ENCODE results near the gene CORO6. TPM values are rescaled to one million over a fixed set of nuclear protein-coding genes. Genes with fewer than 3 reads are reported as not detected.
A peak's percentile ranks its signal among the peaks of the same experiment; 100 is the strongest.

Gene CORO6
- total and polyA plus RNA-seq, 10 of the 15 experiments (the other 5 are each of a cell fraction or from before 2014, with no cell fraction given): 0.26 to 5.0 (median 1.7) TPM; not detected in 1

DNA sequence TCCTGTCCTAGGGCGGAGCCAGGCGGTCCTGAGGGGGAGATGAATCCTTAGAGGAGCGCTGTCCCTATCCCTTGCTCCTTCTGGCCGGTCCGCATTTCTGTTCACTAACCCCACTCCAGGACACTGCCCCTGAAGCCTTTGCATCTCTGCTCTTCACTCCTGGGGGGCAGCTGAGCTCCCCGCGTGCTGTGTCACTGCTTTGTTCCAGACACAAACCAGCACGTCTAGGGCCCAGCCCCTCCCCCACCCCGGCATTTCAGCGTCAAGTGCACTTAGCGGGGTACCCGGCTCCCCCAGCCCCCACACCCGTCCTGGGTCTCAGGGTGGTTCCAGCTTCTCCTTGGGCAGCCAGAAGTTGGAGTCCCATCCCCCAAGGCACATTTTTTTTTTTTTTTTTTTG, 8.9 kb downstream of the CORO6 start:
- Histone ChIP-seq H3K27ac (ENCODE audit: control insufficient read depth, insufficient read depth) (no peak overlapping the region), H3K27me3 (replicated peaks in 1 of 2; ENCODE audit: control insufficient read depth in 2 of 2, insufficient read depth in 2 of 2, low read length in 1 of 2) (peaks cover 4 to 6% of the 10 kb centered on the region in 2 experiments; a peak in 3 of 4 replicates), H3K4me2 (ENCODE audit: control insufficient read depth, insufficient read depth) (peak overlapping the region; percentile 53), H3K9ac (ENCODE audit: control insufficient read depth, insufficient read depth, low read length) (no peak overlapping the region), H4K20me1 (ENCODE audit: control insufficient read depth, insufficient read depth) (no peaks in the 10 kb centered on the region; the same call in 1 of the 2 replicates), H3K36me3 (ENCODE audit: control insufficient read depth in 2 of 2, insufficient read depth in 2 of 2, low read length in 1 of 2) (no peaks in the 10 kb centered on the region), H3K79me2 (ENCODE audit: control insufficient read depth, insufficient read depth, low read length) (no peaks in the 10 kb centered on the region), H3K9me3 (replicated peaks; ENCODE audit: control insufficient read depth, insufficient read depth, low read length) (no peaks in the 10 kb centered on the region; the same call in 2 of the 3 replicates), H3K4me3 (peak overlapping the region; percentile 30; the same call in 1 of the 2 replicates), H3K4me1 (ENCODE audit: control insufficient read depth, insufficient read depth, low read length) (peaks cover 38% of the 10 kb centered on the region), H2AFZ (ENCODE audit: control insufficient read depth, low read depth, low read length) (peak overlapping the region; percentile 13)
- ChIA-PET SMC1A (ENCODE audit: uncharacterized antibody, unreplicated experiment) (interaction anchor here (0.8 to 1.4 kb wide), 2 partner anchors 30 to 33 kb away, joined by 3 read pairs; no protein-coding TSS in a partner anchor), POLR2A (interaction anchor here (0.6 to 1.5 kb wide), 3 partner anchors 21 to 54 kb away, joined by 3 to 5 read pairs (median 4); partner anchors contain the start of gene ANKRD13B), CTCF (interaction anchor here (0.5 to 7.1 kb wide), 15 partner anchors 8 to 314 kb away, joined by 3 to 82 read pairs (median 4); partner anchors contain the start of gene ANKRD13B), RAD21 (ENCODE audit: unreplicated experiment) (interaction anchor here (0.9 to 3.1 kb wide), 8 partner anchors 19 to 243 kb away, joined by 3 to 20 read pairs (median 4); partner anchors contain the start of gene ANKRD13B)
- FAIRE-seq (no peak), DNase-seq (ENCODE audit: low read depth, low spot score) (no peak), ATAC-seq (no peak)
- in situ Hi-C loops (cut with MboI): no loop called here
- TF ChIP-seq KAT2A (conservative IDR thresholded peaks at IDR 0.05; ENCODE audit: control insufficient read depth, low read depth, low read length): no peak
- 25% methylated on average over 13 of the region's 13 CpGs for WGBS (ENCODE audit: insufficient coverage, insufficient replicate concordance, low lambda C conversion rate, missing lambda C conversion rate)
- intact Hi-C loops (cut with micrococcal nuclease; ENCODE audit: unreplicated experiment): loop anchor here (1.0 to 10.0 kb wide), 3 partner anchors 34 to 321 kb away; partner anchors contain the start of gene SSH2
- no TSS peak for BruUV-seq (replicated peaks)

DNA sequence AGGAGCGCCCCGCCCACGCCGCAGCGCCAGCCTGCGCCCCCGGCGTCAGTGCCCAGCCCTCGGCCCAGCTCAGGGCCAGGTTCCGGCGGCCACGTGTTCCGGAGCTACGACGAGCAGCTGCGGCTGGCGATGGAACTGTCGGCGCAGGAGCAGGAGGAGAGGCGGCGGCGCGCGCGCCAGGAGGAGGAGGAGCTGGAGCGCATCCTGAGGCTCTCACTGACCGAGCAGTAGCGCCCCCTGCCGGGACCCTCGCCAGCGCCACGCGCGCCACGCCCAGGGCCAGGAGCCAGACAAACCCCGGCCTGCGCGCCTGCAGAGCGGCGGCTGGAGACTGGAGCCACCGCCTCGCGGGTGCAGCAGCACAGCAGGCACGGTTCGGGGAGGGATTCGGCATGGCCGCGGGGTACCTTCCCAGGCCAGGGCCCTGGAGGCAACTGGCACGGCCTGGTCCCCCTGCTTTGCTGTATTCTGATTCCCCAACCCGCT, 9.3 kb downstream of the CORO6 start:
- BruUV-seq (replicated peaks): no TSS peak
- Histone ChIP-seq H3K27ac (ENCODE audit: control insufficient read depth, insufficient read depth) (no peak overlapping the region), H3K27me3 (replicated peaks in 1 of 2; ENCODE audit: control insufficient read depth in 2 of 2, insufficient read depth in 2 of 2, low read length in 1 of 2) (peaks cover 4 to 6% of the 10 kb centered on the region in 2 experiments; a peak in 3 of 4 replicates), H3K9me3 (replicated peaks; ENCODE audit: control insufficient read depth, insufficient read depth, low read length) (no peaks in the 10 kb centered on the region; the same call in 2 of the 3 replicates), H3K4me3 (peak overlapping the region; percentile 30; the same call in 1 of the 2 replicates), H3K9ac (ENCODE audit: control insufficient read depth, insufficient read depth, low read length) (no peak overlapping the region), H4K20me1 (ENCODE audit: control insufficient read depth, insufficient read depth) (no peaks in the 10 kb centered on the region; the same call in 1 of the 2 replicates), H3K36me3 (ENCODE audit: control insufficient read depth in 2 of 2, insufficient read depth in 2 of 2, low read length in 1 of 2) (no peaks in the 10 kb centered on the region), H3K4me2 (ENCODE audit: control insufficient read depth, insufficient read depth) (peak overlapping the region; percentile 53), H2AFZ (ENCODE audit: control insufficient read depth, low read depth, low read length) (peak overlapping the region; percentile 78), H3K79me2 (ENCODE audit: control insufficient read depth, insufficient read depth, low read length) (no peaks in the 10 kb centered on the region), H3K4me1 (ENCODE audit: control insufficient read depth, insufficient read depth, low read length) (peaks cover 38% of the 10 kb centered on the region)
- in situ Hi-C loops (cut with MboI) (no loop called here), intact Hi-C loops (cut with micrococcal nuclease; ENCODE audit: unreplicated experiment) (loop anchor here (1.0 to 10.0 kb wide), 3 partner anchors 33 to 321 kb away; partner anchors contain the start of gene SSH2)
- RAD21 ChIA-PET (ENCODE audit: unreplicated experiment): interaction anchor here (0.9 to 3.1 kb wide), 8 partner anchors 19 to 243 kb away, joined by 3 to 20 read pairs (median 4); partner anchors contain the start of gene ANKRD13B
- POLR2A ChIA-PET: interaction anchor here (0.6 to 1.5 kb wide), 3 partner anchors 21 to 55 kb away, joined by 3 to 5 read pairs (median 4); partner anchors contain the start of gene ANKRD13B
- CTCF ChIA-PET: interaction anchor here (0.5 to 7.1 kb wide), 17 partner anchors 8 to 314 kb away, joined by 3 to 82 read pairs (median 4); partner anchors contain the start of gene ANKRD13B
- 4% methylated on average over 41 of the region's 50 CpGs for WGBS (ENCODE audit: insufficient coverage, insufficient replicate concordance, low lambda C conversion rate, missing lambda C conversion rate)
- no peak for DNase-seq (ENCODE audit: low read depth, low spot score)
- SMC1A ChIA-PET (ENCODE audit: uncharacterized antibody, unreplicated experiment): interaction anchor here (0.8 to 1.4 kb wide), 3 partner anchors 30 to 34 kb away, joined by 3 read pairs; no protein-coding TSS in a partner anchor
- ATAC-seq: peak; percentile 67
- peak; percentile 23 for FAIRE-seq
- TF ChIP-seq ASH2L (IDR thresholded peaks at IDR 0.05; ENCODE audit: borderline replicate concordance, low read depth) (no peak), MXI1 (IDR thresholded peaks at IDR 0.05; ENCODE audit: low read depth, low read length) (peak; percentile 63), POLR2A (IDR thresholded peaks at IDR 0.05; ENCODE audit: low read depth, low read length) (no peak), RAD21 (IDR thresholded peaks at IDR 0.05; ENCODE audit: insufficient read depth, low read depth, low read length) (peak; percentile 52), ZNF622 (IDR thresholded peaks at IDR 0.05) (no peak)
- TF ChIP-seq, protein P1, sequence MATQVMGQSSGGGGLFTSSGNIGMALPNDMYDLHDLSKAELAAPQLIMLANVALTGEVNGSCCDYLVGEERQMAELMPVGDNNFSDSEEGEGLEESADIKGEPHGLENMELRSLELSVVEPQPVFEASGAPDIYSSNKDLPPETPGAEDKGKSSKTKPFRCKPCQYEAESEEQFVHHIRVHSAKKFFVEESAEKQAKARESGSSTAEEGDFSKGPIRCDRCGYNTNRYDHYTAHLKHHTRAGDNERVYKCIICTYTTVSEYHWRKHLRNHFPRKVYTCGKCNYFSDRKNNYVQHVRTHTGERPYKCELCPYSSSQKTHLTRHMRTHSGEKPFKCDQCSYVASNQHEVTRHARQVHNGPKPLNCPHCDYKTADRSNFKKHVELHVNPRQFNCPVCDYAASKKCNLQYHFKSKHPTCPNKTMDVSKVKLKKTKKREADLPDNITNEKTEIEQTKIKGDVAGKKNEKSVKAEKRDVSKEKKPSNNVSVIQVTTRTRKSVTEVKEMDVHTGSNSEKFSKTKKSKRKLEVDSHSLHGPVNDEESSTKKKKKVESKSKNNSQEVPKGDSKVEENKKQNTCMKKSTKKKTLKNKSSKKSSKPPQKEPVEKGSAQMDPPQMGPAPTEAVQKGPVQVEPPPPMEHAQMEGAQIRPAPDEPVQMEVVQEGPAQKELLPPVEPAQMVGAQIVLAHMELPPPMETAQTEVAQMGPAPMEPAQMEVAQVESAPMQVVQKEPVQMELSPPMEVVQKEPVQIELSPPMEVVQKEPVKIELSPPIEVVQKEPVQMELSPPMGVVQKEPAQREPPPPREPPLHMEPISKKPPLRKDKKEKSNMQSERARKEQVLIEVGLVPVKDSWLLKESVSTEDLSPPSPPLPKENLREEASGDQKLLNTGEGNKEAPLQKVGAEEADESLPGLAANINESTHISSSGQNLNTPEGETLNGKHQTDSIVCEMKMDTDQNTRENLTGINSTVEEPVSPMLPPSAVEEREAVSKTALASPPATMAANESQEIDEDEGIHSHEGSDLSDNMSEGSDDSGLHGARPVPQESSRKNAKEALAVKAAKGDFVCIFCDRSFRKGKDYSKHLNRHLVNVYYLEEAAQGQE (IDR thresholded peaks at IDR 0.05; ENCODE audit: low read depth, low read length): peak; percentile 66
